Bronchial epithelial cell (primary cell): ENCODE data around the gene IP6K1. TPM values are rescaled to one million over a fixed set of nuclear protein-coding genes. Genes with fewer than 3 reads are reported as not detected.
A peak's percentile ranks its signal among the peaks of the same experiment; 100 is the strongest.

Source experiments
- DNase-seq: peaks from one replicate; pipeline ENCODE4 v3.0.0-alpha.2; 2010; ENCODE audit warnings: low read depth
- FAIRE-seq: peaks from 2 replicates; lab custom pipeline; 2011; peaks lifted over from hg19 to GRCh38; lab: Jason Lieb, UNC
- H3K27me3 ChIP-seq: 2 replicates; pipeline ENCODE4 v1.5.1; 2011; ENCODE audit warnings: low read length; ENCODE audit not compliant: control insufficient read depth, insufficient read depth
- H3K36me3 ChIP-seq: 2 replicates; pipeline ENCODE4 v1.5.1; 2011; ENCODE audit warnings: low read length; ENCODE audit not compliant: control insufficient read depth, insufficient read depth
- H3K4me3 ChIP-seq: 2 replicates; pipeline ENCODE4 v1.5.1; 2011; ENCODE audit warnings: mild to moderate bottlenecking, low read depth, low read length, control low read depth
- CTCF ChIP-seq: IDR thresholded peaks from 2 replicates; pipeline ENCODE4 v1.5.1; 2011; ENCODE audit warnings: mild to moderate bottlenecking, moderate library complexity, low read length, control low read depth, inconsistent platforms; ENCODE audit not compliant: insufficient read depth, severe bottlenecking
- total RNA-seq: library from RNA; depleted of rRNA; stranded (reverse); fragments of >200 nt; gene quantifications from 2 replicates; pipeline ENCODE4 v1.2.1, GENCODE V29; 2014

IP6K1 gene
- total RNA-seq, 1 donor from 2014 or later: 20.3 TPM

- DNase-seq (no peak), FAIRE-seq (no peak)
- H3K36me3 ChIP-seq: peaks cover 18% of the 10 kb centered on the region
- H3K27me3 ChIP-seq: no peaks in the 10 kb centered on the region
- no peak for TF ChIP-seq CTCF
- no peak overlapping the region for H3K4me3 ChIP-seq
Measured at GRCh38 chr3:49725906-49726681, 60.2 kb downstream of the IP6K1 start.

DNA sequence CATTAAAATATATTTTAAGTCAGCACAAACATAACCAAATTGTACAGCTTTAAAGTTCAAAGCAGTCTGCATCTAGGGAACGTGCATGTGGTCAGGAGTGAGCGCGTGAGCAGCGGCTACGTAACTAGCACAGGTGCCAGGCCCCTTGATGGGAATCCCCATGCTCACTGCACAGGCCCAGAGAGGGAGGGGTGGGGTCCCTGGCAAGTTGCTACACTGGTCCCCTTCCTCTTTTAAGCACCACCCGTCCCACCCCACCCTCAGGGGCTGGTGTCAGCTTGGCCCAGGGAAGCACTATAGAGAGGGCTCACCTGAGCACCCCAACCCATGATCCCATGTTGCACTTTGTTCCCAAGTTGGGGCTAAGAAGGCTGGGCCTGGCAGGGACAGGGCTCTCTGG lies 61.8 kb downstream of the IP6K1 start:
- peak overlapping the region; percentile 86 for H3K4me3 ChIP-seq
- DNase-seq (peak; percentile 18), FAIRE-seq (no peak)
- peaks cover 16% of the 10 kb centered on the region for H3K36me3 ChIP-seq
- TF ChIP-seq CTCF: no peak
- H3K27me3 ChIP-seq: no peaks in the 10 kb centered on the region

GRCh38 chr3:49723628-49724551 lies 62.5 kb downstream of the IP6K1 start, which contains the start of gene GMPPB:
Gene GMPPB (minus strand): TSS chr3:49723951. CDS start chr3:49723726, 225 bp downstream.
- Histone ChIP-seq H3K4me3 (peak within 1 kb of the TSS; percentile 86), H3K27me3 (no peaks in the 10 kb centered on the region), H3K36me3 (peaks cover 16% of the 10 kb centered on the region)
- no peak for FAIRE-seq
- peak; percentile 88 for DNase-seq
- TF ChIP-seq CTCF: no peak

DNA sequence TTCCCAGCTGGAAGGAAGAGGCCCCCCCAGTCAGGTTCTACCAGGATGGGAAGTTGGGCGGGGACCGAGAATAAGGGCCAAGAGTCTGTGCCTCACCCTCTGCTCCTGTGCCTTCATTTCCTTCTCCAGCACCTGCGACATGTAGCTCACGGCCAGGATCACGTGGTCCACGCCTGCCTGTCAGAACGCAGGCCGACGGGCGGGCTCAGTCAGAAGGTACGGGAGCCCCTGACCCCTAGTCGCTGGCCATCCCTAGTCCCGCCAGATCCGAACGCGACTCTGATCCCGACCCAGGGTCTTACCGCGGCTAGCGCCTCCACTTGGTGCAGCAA lies 63.1 kb downstream of the IP6K1 start:
- FAIRE-seq: no peak
- peak; percentile 55 for DNase-seq
- TF ChIP-seq CTCF: no peak
- Histone ChIP-seq H3K36me3 (peaks cover 16% of the 10 kb centered on the region), H3K27me3 (no peaks in the 10 kb centered on the region), H3K4me3 (peak overlapping the region; percentile 86)

GRCh38 chr3:49722896-49723295 lies 63.4 kb downstream of the IP6K1 start:
- peaks cover 15% of the 10 kb centered on the region for H3K36me3 ChIP-seq
- H3K4me3 ChIP-seq: peak overlapping the region; percentile 86
- FAIRE-seq (no peak), DNase-seq (no peak)
- no peaks in the 10 kb centered on the region for H3K27me3 ChIP-seq
- no peak for TF ChIP-seq CTCF
